Measurements from ENCODE around the gene IFNA4.
"Not testable (repeated sequence)": the region's sequence is repeated elsewhere in the genome, so short reads cannot be mapped to it uniquely, and the experiment has no call there.

The IFNA4 gene

GRCh38 chr9:21210782-21211181 is 23.4 kb upstream of the IFNA4 start:
- not testable (repeated sequence) for H3K27me3 ChIP-seq (ENCODE audit: control insufficient read depth, low read length); H3K9me2 ChIP-seq (replicated peaks; ENCODE audit: control insufficient read depth, low read length); H3F3A ChIP-seq (ENCODE audit: control insufficient read depth, insufficient read depth); H3K4me1 ChIP-seq (ENCODE audit: control insufficient read depth, low read length); H3K9me3 ChIP-seq (ENCODE audit: control insufficient read depth, insufficient read depth, low read length); H4K20me1 ChIP-seq (ENCODE audit: control insufficient read depth, insufficient read depth, low read depth, low read length); H3K27ac ChIP-seq (ENCODE audit: low read depth, low read length); H3K4me2 ChIP-seq (ENCODE audit: low read length); H3K4me3 ChIP-seq (ENCODE audit: low read length); H3K79me2 ChIP-seq (ENCODE audit: control insufficient read depth, low read length); H3K36me3 ChIP-seq (ENCODE audit: control insufficient read depth, low read length)

GRCh38 chr9:21210311-21210710 is 22.9 kb upstream of the IFNA4 start:
- Histone ChIP-seq H3K27ac (ENCODE audit: low read depth, low read length) (no peak overlapping the region), H3K9me2 (replicated peaks; ENCODE audit: control insufficient read depth, low read length) (no peaks in the 10 kb centered on the region), H3K9me3 (ENCODE audit: control insufficient read depth, insufficient read depth, low read length) (no peaks in the 10 kb centered on the region), H3K4me3 (ENCODE audit: low read length) (no peak overlapping the region), H3K27me3 (ENCODE audit: control insufficient read depth, low read length) (no peaks in the 10 kb centered on the region), H3K79me2 (ENCODE audit: control insufficient read depth, low read length) (no peaks in the 10 kb centered on the region), H3K36me3 (ENCODE audit: control insufficient read depth, low read length) (no peaks in the 10 kb centered on the region), H3K4me2 (ENCODE audit: low read length) (no peak overlapping the region), H3K4me1 (ENCODE audit: control insufficient read depth, low read length) (no peaks in the 10 kb centered on the region), H3F3A (ENCODE audit: control insufficient read depth, insufficient read depth) (no peaks in the 10 kb centered on the region), H4K20me1 (ENCODE audit: control insufficient read depth, insufficient read depth, low read depth, low read length) (no peaks in the 10 kb centered on the region)
- TF ChIP-seq EZH2phosphoT487 (IDR thresholded peaks at IDR 0.05; ENCODE audit: borderline replicate concordance, low read length), result no peak

DNA sequence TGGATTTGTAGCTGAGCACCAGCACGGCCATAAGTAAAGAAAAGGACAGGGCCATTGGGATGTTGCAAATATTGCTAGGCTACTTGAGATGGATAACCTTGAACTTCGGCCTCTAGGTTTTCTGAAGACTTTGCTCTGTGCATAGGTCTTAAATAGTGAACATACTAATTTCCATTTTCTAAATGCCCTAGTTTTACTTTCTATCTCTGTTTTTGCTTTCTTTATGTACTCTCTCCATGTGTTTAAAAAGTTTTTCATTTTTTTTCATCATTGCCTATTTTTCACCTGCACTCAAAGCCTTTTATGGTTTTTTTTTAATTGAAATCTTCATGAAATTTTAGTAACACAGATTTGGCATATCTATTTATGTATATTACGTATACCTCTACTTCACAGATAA is 19.7 kb upstream of the IFNA4 start, which contains the start of gene IFNA10:
Gene IFNA10 (minus strand): TSS at position 101 of the 400 bp plus-strand sequence. CDS start 46 bp downstream, at position 55.
- H3K27me3 ChIP-seq (ENCODE audit: control insufficient read depth, low read length); H3K36me3 ChIP-seq (ENCODE audit: control insufficient read depth, low read length); H3K9me2 ChIP-seq (replicated peaks; ENCODE audit: control insufficient read depth, low read length); H4K20me1 ChIP-seq (ENCODE audit: control insufficient read depth, insufficient read depth, low read depth, low read length); H3F3A ChIP-seq (ENCODE audit: control insufficient read depth, insufficient read depth); H3K9me3 ChIP-seq (ENCODE audit: control insufficient read depth, insufficient read depth, low read length); H3K4me2 ChIP-seq (ENCODE audit: low read length); H3K27ac ChIP-seq (ENCODE audit: low read depth, low read length); H3K79me2 ChIP-seq (ENCODE audit: control insufficient read depth, low read length); H3K4me1 ChIP-seq (ENCODE audit: control insufficient read depth, low read length); H3K4me3 ChIP-seq (ENCODE audit: low read length): not testable (repeated sequence)

DNA sequence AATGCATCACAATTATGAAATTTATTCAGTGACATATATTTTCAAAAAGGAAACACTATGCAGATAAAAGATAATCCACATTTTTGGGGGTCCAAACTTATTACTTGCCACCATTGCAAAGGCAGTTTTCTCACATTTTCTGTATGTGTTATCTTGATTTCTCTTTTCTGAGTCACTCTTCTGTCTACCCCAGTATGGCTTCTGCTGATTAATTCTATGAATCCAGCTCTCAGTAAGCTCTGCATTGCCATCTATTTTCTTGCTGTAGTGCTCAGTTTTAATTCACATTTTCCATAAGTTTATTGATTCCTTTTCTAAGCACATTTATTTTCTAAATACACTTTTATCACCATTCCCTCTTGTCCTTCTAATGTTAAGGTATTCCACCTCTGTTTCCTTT is 17.8 kb upstream of the IFNA4 start:
- no peaks in the 10 kb centered on the region for H4K20me1 ChIP-seq (ENCODE audit: control insufficient read depth, insufficient read depth, low read depth, low read length)
- no peaks in the 10 kb centered on the region for H3K4me1 ChIP-seq (ENCODE audit: control insufficient read depth, low read length)
- no peaks in the 10 kb centered on the region for H3K79me2 ChIP-seq (ENCODE audit: control insufficient read depth, low read length)
- H3K36me3 ChIP-seq (ENCODE audit: control insufficient read depth, low read length), result no peaks in the 10 kb centered on the region
- no peak overlapping the region for H3K4me2 ChIP-seq (ENCODE audit: low read length)
- H3F3A ChIP-seq (ENCODE audit: control insufficient read depth, insufficient read depth), result no peaks in the 10 kb centered on the region
- no peak for TF ChIP-seq EZH2phosphoT487 (IDR thresholded peaks at IDR 0.05; ENCODE audit: borderline replicate concordance, low read length)
- no peak for TF ChIP-seq CTCF (IDR thresholded peaks at IDR 0.05; ENCODE audit: low read depth, low read length, poor library complexity, severe bottlenecking)
- H3K27me3 ChIP-seq (ENCODE audit: control insufficient read depth, low read length), result no peaks in the 10 kb centered on the region
- H3K9me3 ChIP-seq (ENCODE audit: control insufficient read depth, insufficient read depth, low read length), result no peaks in the 10 kb centered on the region
- H3K9me2 ChIP-seq (replicated peaks; ENCODE audit: control insufficient read depth, low read length), result no peaks in the 10 kb centered on the region
- no peak overlapping the region for H3K4me3 ChIP-seq (ENCODE audit: low read length)
- H3K27ac ChIP-seq (ENCODE audit: low read depth, low read length), result no peak overlapping the region

DNA sequence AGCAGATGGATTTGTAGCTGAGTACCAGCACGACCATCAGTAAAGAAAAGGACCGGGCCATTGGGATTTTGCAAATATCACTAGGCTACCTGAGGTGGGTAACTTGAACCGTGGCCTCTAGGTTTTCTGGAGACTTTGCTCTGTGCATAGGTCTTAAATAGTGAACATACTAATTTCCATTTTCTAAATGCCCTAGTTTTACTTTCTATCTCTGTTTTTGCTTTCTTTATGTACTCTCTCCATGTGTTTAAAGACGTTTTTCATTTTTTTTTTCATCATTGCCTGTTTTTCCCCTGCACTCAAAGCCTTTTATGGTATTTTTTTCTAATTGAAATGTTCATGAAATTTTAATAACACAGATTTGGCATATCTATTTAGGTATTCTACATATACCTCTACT is 14.7 kb upstream of the IFNA4 start, which contains the start of gene IFNA7:
Gene IFNA7 (minus strand): TSS at position 101 of the 400 bp plus-strand sequence. CDS start 40 bp downstream, at position 61.
- not testable (repeated sequence) for H3F3A ChIP-seq (ENCODE audit: control insufficient read depth, insufficient read depth); H3K9me3 ChIP-seq (ENCODE audit: control insufficient read depth, insufficient read depth, low read length); H3K36me3 ChIP-seq (ENCODE audit: control insufficient read depth, low read length); H4K20me1 ChIP-seq (ENCODE audit: control insufficient read depth, insufficient read depth, low read depth, low read length); H3K27ac ChIP-seq (ENCODE audit: low read depth, low read length); H3K4me2 ChIP-seq (ENCODE audit: low read length); H3K27me3 ChIP-seq (ENCODE audit: control insufficient read depth, low read length); H3K4me3 ChIP-seq (ENCODE audit: low read length); H3K79me2 ChIP-seq (ENCODE audit: control insufficient read depth, low read length); H3K9me2 ChIP-seq (replicated peaks; ENCODE audit: control insufficient read depth, low read length); H3K4me1 ChIP-seq (ENCODE audit: control insufficient read depth, low read length)
